COLO829 (cell line): ENCODE results near the gene ALX4.

Experiments used
- DNase-seq: peaks from one replicate; pipeline ENCODE4 v3.0.0; 2012; ENCODE audit warnings: low spot score

The ALX4 gene

DNA sequence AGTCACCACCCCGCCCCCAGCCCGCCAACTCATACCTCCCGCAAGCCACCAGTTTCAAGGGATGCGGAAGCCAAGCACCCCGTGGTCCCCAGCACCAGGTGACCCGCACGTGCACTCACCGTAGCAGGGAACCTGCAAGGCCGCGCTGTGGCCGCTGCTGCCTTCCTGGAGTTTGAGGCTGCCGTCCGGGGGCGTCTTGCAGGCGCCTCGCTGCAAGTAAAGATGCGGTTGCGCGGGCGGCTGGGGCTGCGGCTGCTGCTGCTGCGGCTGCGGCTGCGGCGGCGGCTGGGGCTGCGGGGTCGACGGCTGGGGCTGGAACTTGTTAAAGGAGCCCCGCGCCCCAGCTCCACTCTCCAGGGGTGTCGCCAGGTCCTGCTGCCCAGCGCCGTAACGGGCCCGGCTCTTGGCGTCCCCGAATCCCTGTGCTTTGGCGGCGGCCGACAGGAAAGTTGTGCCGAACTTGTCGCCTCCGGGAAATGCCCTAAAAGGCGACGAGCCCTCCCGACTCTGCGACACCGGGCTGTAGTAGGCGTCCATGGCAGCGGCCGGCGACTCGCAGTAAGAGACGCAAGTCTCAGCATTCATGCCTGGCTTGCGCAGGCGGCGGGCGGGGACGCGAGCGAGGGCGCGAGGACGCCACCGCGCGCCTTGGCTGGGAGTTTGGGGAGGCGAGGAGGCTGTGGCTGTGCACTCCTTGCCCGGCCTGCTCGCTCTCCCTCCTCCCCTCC, at the start of gene ALX4:
ALX4 (minus strand) TSS at position 662 of the 728 bp plus-strand sequence; CDS start at position 585, 77 bp downstream.
- no peak for DNase-seq

DNA sequence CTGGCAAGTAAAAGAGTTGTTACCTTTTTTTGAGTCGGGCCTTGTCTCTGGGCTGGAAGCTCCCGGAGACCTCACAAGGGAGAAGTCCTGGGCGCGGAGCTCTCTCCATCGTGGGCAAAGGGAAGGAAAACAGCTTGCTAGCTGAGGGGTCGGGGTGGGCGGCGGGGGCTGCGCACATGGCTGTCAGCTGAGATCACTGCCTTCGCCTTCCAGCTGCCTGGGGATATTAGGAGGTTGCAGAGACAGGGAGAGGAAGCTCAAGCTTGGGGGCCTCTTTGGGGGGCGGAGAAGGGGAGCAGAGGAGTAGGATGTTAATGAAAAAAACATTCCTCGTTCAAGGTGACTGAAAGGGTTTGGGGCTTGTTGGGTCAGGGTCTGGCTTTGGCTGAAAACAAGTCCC, 49.2 kb upstream of the ALX4 start:
- no peak for DNase-seq

DNA sequence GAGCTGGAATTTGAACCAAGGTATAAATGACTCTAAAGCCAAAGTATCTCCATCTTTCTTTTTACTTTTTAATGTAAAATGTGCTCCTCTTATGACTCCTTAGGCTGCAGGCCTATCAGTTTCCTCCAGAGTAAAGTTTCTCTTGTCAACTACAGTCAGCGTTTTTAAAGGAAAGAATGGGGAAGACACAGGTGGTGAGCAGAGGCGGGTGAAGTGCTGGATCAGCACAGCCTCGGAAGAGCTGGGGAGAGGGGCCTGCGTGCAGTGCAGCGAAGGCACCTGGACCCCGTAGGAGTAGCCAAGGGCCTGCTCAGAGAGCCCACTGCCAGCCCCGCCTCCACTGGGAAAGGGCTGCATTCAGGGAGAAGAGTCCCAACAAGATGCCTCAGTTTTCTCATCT, 48.8 kb upstream of the ALX4 start:
- no peak for DNase-seq

DNA sequence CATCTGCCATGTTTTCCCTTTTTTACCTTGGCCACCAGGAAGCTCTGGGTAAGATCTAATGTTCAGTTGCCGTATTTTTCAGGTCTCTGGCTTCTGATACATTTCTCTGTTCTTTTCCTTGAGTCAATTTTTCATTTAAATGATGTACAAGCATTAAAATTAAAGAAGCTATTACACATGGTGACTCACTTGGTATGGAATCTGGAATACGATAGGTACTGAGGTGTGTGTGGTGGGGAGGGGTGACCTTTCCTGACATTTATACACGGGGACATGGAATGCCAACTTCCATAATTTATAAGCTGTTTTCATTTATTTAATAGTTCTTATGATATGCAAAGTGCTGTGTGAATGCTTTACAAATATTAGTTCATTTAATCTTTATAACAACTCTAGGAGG, 47.8 kb upstream of the ALX4 start:
- no peak for DNase-seq

DNA sequence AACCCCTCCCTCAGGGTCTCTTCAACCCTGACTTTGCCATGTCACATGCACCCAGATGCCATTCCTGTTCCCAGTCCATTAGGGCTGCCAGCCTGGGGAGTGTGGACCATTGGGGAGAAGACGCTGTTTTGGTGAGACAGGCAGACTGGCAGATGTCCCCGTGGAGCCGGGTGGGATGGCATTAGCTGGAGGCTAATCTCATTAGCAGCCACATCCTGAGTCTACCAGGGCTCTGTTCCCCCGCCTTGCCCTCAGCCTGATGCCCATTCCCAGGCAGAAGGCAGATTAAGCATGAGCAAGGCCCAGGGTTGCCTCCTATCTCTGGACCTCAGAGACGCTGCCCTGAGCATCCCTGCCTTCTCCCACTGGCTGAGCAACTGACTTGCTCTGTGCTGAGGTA, 46.4 kb upstream of the ALX4 start:
- no peak for DNase-seq

DNA sequence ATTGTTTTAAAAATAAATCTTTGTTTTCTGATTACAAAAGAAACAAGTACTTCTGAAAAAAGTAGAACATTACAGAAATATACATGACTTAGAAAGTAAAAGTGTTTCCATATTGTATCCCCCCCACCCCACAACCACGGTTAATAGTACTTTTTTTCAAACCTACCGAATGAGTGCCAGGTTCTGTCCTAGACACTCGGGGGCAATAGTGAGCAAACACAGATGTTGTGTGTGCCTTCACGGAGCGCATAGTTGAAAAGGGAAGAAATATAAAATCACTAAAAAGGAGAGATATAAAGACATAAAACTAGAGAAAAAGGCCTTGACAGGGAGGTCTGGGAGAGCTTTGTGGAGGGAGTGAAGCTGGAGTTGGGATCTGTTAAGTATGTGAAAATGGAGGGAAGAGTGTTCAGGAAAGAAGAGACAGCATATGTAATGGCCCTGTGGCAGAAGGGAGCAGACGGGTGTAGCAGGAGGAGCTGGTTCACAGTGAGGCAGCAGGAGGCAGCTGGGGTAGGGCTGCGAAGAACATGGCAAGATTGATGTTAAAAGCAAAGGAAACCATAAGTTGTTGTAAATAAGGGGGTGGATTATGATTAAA, 42.1 kb upstream of the ALX4 start:
- no peak for DNase-seq

DNA sequence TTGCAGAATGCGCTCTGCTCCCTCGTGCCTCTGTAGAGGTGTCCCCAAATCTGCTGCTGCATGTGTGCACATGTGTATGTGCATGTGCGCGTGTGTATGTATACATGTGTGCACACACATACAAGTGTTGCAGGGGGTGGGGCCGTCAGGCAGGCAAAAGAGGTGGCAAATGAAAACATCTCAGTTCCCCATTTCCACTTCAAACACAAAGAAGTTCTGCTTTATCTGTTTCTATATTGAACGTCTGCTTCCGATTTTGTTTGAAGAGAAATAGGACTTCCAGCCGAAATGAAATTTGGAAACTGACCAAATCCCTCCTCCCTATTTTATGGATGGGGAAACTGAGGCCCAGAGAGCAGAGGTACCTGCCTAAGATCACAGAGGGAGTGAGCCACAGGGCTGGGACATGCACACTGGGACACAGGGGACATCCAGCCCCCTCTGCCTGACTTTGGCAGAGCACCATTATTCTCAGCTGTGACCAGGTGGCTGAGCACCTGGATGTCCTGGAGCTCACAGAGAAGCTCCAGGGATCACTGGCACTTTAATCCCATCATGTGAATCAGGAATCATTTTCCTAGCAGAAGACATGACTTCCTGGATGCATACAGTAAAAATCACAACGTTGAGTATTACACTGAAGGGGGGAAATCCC, 41.2 kb upstream of the ALX4 start:
- DNase-seq, result no peak

DNA sequence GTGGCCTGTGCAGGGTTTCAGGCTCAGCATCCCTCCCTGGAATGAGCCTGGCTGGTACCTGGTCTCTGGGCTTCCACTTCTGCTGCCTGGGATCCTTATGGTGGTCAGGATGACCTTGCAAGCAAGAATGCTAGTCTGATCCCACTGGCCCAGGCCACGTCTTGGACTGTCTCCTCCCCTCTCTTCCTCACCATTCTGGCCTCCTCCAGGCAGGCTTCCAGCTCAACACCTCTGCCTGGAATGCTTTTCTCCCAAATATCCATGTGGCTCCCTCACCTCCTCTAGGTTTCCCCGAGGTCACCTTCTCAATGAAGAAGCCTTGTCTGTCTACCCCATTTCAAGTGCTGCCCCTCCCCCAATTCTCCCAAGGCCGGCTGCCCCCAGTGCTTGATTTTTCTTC, 39.4 kb upstream of the ALX4 start:
- DNase-seq, result no peak

DNA sequence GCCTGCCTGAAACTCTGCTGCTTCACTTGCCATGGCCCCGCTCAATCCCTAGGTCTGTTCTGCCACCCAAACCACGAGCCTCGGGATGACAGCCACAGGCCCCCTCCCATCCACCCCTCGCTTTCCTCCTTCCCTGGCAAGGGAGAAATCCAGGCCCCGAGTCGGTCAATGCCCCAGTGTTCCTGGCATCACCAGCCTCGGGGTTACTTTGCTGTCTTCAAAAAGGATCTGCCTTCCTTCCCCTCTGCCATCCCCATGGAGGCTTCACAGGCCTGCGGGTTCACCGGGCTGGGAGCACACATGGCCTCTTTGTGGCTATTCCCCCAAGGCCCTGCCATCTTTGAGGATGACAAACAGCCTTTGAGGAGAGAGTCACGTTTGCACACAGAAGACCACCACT, 38.8 kb upstream of the ALX4 start:
- no peak for DNase-seq

DNA sequence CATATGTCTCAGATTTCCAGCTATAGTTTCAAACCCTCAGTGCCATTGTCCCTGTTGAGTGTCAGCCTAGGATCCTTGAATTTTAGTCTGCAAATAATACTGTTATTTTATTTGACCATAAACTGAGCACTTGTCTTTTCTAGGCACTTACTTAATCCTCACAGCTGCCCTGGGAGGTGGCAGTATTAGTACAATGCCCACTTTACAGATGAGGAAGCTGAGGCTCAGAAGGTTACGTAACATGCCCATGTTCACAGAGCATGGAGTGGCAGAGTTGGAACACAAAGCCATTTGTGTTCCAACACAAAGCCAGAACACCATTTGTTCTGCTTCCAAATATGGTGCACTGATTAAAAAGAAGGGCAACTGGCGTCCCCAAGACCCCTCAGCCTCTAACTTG, 38.2 kb upstream of the ALX4 start:
- no peak for DNase-seq

DNA sequence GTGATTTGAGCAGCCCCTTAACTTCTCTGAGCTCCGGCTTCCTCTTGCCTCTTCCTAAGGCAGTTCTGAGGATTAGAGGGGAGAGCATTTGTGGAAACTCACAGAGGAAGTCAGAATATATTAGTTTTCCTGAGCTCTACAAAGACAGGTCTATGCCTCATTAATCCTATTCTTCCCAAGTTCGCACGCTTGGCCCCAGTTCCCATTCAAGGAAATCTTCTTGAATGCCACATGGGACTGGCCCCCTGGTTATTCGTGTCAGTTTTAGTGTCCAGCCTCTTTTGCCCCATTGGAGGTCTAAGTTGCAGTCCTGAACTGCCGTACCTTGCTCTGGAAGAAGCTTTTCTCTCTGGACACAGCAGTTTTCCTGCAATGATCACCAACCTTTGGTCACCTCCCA, 37.6 kb upstream of the ALX4 start:
- DNase-seq, result no peak

DNA sequence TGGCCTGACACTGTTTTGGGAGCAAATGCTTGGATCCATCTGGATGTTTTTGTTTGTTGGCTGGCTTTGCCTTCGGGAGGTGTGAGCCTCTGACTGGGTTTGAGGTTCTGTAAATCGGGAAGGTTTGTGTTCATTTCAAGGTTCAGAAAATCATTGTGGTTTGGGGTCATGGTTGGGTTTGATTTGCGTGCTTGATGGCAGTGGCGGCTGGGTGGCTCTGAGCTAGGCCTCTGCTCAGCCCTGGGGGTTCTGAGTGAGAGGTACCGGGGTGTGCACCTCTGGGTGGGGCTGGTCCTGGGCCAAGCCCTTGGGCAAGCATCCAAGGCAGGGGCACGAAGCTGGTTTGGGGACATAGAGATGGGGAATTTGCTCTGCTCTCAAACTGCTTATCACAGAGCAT, 37.0 kb upstream of the ALX4 start:
- no peak for DNase-seq

DNA sequence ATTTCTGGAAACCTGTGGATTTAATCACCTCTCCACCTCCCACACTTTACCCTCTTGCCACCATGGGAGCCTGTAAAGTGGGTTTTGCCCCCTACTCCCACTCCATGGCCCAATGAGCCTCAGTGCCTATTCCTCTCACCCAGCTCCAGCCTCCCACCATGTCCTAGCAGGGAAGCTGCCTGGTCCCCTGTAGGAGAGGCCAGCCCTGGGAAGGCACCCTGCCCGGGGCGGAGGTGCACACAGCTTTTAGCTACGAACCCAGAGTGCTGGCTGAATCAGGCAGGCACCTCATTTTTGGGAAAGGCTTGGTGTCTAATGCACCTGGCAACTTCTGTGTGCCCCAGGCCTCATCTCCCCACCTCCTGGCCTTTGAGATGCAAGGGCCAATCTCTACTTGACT, 35.8 kb upstream of the ALX4 start:
- DNase-seq, result no peak

DNA sequence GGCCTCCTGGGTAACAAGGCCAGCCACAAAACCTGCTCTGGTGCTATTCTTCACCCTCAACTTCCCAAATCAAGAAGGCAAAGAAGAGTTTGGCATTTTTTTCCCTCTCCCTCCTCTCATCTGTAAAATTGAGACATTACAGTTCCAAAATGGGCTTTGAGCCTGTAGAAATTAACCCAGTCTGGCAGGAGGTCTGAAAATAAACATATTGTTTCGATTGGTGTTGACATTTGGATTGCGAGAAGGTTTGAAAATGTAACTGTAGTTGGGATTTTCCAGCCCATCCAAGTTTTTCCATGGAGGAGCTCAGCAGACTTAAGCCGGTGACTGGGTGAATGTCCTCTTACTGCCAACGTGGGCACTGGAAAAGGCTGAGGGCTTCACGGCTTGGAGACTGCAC, 35.0 kb upstream of the ALX4 start:
- DNase-seq, result no peak

DNA sequence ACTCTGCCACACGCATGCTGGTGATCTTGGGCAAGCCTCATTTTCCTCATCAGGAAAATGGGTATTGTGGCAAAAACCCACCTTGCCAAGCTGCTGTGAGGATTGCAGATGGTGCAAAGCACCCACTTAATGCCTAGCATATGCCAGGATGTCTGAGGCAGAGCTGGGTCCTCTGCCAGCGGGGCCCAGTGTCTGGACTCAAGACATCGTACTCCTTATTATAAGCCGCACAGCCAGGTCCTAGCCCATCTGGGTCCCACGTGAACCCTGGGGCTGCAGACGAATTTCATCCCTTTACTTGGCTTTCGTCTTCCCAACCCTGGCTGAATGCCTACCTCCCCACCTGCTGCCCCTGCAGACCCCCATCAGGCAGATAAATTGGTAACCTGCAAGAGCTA, 34.5 kb upstream of the ALX4 start:
- no peak for DNase-seq

DNA sequence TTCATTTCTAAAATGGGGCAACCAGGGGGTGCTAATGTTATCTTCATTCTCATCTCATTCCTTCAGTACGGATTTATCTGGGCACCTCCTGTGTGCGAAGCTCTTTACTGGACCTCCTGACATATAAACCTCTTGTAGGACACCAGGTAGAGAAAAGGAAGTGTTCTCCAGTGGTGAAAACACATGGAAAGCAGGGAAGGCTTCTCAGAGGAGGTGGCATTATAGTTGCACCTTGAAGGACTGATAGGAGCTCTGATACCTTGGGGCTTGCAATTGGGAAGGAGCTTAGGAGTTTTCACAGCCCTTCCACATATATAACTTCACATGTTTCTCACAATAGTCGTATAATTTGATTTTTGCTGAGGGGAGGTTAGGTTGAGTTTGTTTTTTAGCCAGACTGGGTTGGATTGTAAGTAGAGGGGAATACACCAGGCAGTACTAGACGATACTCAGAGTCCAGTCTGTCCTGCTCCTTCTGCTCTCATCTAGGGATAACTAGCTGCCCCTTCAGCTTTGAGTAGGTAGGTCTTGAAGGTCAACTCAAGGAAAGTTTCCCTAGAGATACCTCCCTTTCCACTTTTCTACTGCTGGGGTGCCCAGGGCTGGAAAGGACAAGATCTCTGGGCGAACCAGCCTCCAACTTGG, 34.0 kb upstream of the ALX4 start:
- DNase-seq, result no peak

DNA sequence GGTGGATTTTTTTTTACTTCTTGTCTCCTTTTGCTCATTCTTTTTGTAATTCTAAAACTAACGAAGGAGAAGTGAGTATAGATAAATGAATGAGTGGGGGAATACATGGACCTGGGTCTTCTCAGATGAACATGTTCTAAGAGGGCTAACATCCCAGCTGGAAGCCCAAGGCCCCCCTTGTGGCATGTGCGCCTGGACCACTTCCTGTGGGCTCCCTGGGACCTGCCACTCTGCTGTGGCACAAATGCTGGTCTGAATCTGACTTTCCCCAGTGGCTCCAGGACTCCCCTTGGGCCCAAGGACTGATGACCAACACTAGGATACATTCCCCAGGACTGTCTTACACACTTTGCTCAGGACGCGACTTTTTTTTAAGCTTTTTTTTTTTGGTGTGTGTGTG, 32.7 kb upstream of the ALX4 start:
- DNase-seq, result no peak

DNA sequence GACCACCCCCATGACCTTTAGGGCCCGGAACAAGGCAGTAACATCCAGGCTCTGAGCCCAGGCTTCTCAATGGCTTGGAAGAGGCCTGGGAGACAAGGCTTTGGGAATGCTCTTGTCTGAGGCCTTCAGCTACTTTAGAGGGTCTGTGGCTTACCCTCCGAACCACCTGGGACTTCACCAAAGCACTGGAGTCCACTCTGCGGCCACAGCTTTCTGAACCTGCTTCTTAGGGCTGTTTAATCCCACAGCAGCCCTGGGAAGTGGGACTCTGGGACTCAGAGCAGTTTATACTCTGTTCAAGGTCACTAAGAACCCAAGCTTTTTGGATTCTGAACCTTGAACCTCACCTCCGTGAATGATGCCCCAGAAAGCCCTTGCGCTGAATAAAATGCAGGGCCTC, 30.7 kb upstream of the ALX4 start:
- no peak for DNase-seq

DNA sequence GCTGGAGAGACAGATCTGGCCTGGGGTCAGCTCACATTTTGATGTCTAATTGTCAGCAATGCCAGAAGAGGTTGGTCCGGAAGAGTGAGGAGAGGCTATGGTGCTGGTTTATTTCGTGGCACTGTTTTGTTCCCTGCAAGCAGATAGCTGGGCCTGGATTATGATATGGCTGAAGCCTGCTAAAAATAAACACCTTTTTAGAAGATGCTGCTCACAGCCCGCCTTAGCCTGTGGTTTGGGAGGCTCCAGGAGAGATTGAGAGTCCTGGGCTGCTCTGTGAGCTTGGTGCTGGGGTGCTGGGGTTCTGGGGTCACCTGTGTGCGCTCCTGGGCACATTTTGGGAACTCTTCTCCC, 29.6 kb upstream of the ALX4 start:
- no peak for DNase-seq

DNA sequence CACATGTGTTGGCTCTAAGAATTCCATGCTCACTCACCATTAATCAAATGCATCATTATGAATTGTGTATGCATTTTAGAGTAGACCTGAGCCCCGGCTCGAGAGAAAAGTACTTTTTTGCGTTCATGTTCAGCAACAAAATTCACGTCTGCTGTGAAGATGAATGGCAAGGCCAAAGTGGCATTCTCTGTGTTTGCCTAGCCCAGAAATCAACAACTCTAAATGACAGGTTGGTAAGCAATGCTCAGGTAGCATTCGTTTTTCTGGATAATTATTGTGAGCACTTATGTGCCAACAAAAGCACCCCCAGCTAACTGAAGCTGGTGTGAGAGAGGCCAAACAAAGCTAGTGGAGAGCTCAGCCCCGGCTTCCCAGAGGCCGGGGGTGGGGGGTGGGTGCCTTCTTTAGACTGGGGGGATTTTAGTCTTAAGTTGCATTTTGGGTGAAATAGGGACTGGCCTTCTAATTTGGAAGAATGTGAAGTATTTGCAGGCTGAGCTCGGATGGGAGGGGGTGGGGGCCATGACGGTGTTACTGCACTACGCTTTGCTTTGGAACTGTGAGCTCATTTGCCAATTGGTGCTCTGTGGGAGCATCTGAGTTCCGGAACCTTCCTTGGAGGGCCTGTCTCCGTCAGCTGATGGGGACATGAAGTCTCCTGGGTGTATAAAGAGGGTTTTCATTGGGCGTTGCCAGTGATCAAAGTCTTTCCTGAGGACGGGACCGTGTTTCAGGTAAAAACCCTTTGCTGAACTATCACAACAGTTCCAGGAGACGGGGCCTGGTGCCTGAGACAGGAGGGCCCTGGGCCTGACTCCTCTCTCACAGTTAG, 29.0 kb upstream of the ALX4 start:
- DNase-seq, result no peak

DNA sequence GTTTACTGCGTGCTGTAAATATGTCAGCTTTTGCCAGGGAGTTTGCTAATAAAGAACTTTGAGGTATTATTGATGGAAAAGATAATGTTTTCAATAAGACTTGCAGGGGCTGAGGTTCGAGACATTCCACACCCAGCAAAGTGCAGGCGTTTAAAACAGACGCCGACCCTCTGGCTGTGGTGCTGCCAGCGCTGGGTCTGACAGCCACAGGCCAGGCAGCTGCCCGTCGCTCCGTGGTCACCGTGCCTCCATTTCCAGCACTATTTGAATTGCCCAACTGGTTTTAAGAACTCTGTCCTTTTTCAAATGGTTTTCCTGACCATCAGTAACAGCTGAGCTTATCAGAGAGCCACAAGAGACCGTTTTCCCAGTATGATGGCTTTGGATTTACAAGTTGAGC, 28.1 kb upstream of the ALX4 start:
- DNase-seq, result no peak

DNA sequence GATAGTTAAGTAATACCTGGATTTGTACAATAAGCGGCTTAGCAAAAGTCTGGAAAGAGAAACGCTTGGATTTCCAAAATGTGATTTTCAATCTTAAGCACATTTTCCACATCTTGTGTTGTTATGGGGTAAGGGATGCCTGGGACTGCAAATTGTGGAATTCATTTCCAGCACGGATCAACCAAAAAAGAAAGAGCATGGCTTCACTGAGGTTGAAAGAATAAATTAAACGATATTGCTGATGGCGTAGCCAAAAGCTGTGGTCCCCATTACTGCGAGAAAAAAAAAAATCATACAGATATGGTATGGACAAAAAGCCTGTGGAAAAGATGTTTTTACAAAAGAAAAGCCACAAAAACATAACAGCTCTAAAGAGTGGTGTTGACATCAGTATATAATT, 26.0 kb upstream of the ALX4 start:
- no peak for DNase-seq
